ENCODE measurements around the gene PPP1R14B.

- TF ChIP-seq CTCF (IDR thresholded peaks at IDR 0.05; ENCODE audit: insufficient read depth, low read length) (no peak), GABPA (IDR thresholded peaks at IDR 0.05; ENCODE audit: low read depth) (no peak), REST (IDR thresholded peaks at IDR 0.05; ENCODE audit: insufficient replicate concordance, low read depth) (no peak)
These were observed 20.2 kb downstream of the PPP1R14B start for GRCh38 chr11:64226507-64227051.
